ENCODE measurements around the gene PPRC1.

The PPRC1 gene

GRCh38 chr10:102086196-102086595 lies 46.6 kb upstream of the PPRC1 start:
- Histone ChIP-seq H3K27ac (ENCODE audit: low read length) (no peak overlapping the region), H2AFZ (ENCODE audit: low read length) (no peak overlapping the region), H3K27me3 (replicated peaks; ENCODE audit: insufficient read depth, low read length) (no peaks in the 10 kb centered on the region), H3K4me1 (ENCODE audit: low read length) (no peaks in the 10 kb centered on the region), H3K9me2 (replicated peaks; ENCODE audit: insufficient read depth, low read length) (no peaks in the 10 kb centered on the region), H3K79me2 (ENCODE audit: low read length) (no peaks in the 10 kb centered on the region), H3K9ac (ENCODE audit: low read length) (no peak overlapping the region), H3K36me3 (replicated peaks; ENCODE audit: insufficient read depth, low read length) (no peaks in the 10 kb centered on the region), H3K4me3 (ENCODE audit: low read length) (no peak overlapping the region), H3K4me2 (ENCODE audit: low read depth, low read length) (no peak overlapping the region), H3K9me3 (replicated peaks; ENCODE audit: insufficient read depth, low read length) (no peaks in the 10 kb centered on the region), H4K20me1 (ENCODE audit: insufficient read depth, low read length) (no peaks in the 10 kb centered on the region), H3F3A (ENCODE audit: insufficient read depth, low read length) (no peaks in the 10 kb centered on the region)
- no peak for DNase-seq
- TF ChIP-seq EZH2 (optimal IDR thresholded peaks at IDR 0.05; ENCODE audit: low read depth, low read length) = no peak
- TF ChIP-seq, protein P1, sequence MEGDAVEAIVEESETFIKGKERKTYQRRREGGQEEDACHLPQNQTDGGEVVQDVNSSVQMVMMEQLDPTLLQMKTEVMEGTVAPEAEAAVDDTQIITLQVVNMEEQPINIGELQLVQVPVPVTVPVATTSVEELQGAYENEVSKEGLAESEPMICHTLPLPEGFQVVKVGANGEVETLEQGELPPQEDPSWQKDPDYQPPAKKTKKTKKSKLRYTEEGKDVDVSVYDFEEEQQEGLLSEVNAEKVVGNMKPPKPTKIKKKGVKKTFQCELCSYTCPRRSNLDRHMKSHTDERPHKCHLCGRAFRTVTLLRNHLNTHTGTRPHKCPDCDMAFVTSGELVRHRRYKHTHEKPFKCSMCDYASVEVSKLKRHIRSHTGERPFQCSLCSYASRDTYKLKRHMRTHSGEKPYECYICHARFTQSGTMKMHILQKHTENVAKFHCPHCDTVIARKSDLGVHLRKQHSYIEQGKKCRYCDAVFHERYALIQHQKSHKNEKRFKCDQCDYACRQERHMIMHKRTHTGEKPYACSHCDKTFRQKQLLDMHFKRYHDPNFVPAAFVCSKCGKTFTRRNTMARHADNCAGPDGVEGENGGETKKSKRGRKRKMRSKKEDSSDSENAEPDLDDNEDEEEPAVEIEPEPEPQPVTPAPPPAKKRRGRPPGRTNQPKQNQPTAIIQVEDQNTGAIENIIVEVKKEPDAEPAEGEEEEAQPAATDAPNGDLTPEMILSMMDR (IDR thresholded peaks at IDR 0.05; ENCODE audit: low read length) = no peak
- TF ChIP-seq EZH2phosphoT487 (IDR thresholded peaks at IDR 0.05; ENCODE audit: low read length) = no peak

- no peaks in the 10 kb centered on the region for H3K79me2 ChIP-seq (ENCODE audit: low read length)
- no peaks in the 10 kb centered on the region for H3F3A ChIP-seq (ENCODE audit: insufficient read depth, low read length)
- no peak for TF ChIP-seq EZH2 (optimal IDR thresholded peaks at IDR 0.05; ENCODE audit: low read depth, low read length)
- TF ChIP-seq, protein P1 (IDR thresholded peaks at IDR 0.05; ENCODE audit: low read length) = no peak
- TF ChIP-seq EZH2phosphoT487 (IDR thresholded peaks at IDR 0.05; ENCODE audit: low read length) = no peak
- H3K4me2 ChIP-seq (ENCODE audit: low read depth, low read length) = no peak overlapping the region
- no peaks in the 10 kb centered on the region for H3K36me3 ChIP-seq (replicated peaks; ENCODE audit: insufficient read depth, low read length)
- no peak overlapping the region for H3K9ac ChIP-seq (ENCODE audit: low read length)
- H2AFZ ChIP-seq (ENCODE audit: low read length) = no peak overlapping the region
- no peaks in the 10 kb centered on the region for H3K9me2 ChIP-seq (replicated peaks; ENCODE audit: insufficient read depth, low read length)
- no peak overlapping the region for H3K27ac ChIP-seq (ENCODE audit: low read length)
- no peak overlapping the region for H3K4me3 ChIP-seq (ENCODE audit: low read length)
- DNase-seq = no peak
- H3K27me3 ChIP-seq (replicated peaks; ENCODE audit: insufficient read depth, low read length) = no peaks in the 10 kb centered on the region
- no peaks in the 10 kb centered on the region for H4K20me1 ChIP-seq (ENCODE audit: insufficient read depth, low read length)
- no peaks in the 10 kb centered on the region for H3K9me3 ChIP-seq (replicated peaks; ENCODE audit: insufficient read depth, low read length)
- H3K4me1 ChIP-seq (ENCODE audit: low read length) = no peaks in the 10 kb centered on the region
Observed at GRCh38 chr10:102090772-102091171, 42.1 kb upstream of the PPRC1 start.

- no peaks in the 10 kb centered on the region for H3K9me3 ChIP-seq (replicated peaks; ENCODE audit: insufficient read depth, low read length)
- H3K9ac ChIP-seq (ENCODE audit: low read length) = no peak overlapping the region
- H3K4me3 ChIP-seq (ENCODE audit: low read length) = no peak overlapping the region
- H3K4me1 ChIP-seq (ENCODE audit: low read length) = no peaks in the 10 kb centered on the region
- no peak overlapping the region for H2AFZ ChIP-seq (ENCODE audit: low read length)
- H3F3A ChIP-seq (ENCODE audit: insufficient read depth, low read length) = no peaks in the 10 kb centered on the region
- no peak for DNase-seq
- H3K36me3 ChIP-seq (replicated peaks; ENCODE audit: insufficient read depth, low read length) = no peaks in the 10 kb centered on the region
- no peak overlapping the region for H3K4me2 ChIP-seq (ENCODE audit: low read depth, low read length)
- no peak for TF ChIP-seq EZH2 (optimal IDR thresholded peaks at IDR 0.05; ENCODE audit: low read depth, low read length)
- TF ChIP-seq, protein P1 (IDR thresholded peaks at IDR 0.05; ENCODE audit: low read length) = no peak
- no peak for TF ChIP-seq EZH2phosphoT487 (IDR thresholded peaks at IDR 0.05; ENCODE audit: low read length)
- H4K20me1 ChIP-seq (ENCODE audit: insufficient read depth, low read length) = no peaks in the 10 kb centered on the region
- H3K27me3 ChIP-seq (replicated peaks; ENCODE audit: insufficient read depth, low read length) = no peaks in the 10 kb centered on the region
- no peaks in the 10 kb centered on the region for H3K9me2 ChIP-seq (replicated peaks; ENCODE audit: insufficient read depth, low read length)
- H3K79me2 ChIP-seq (ENCODE audit: low read length) = no peaks in the 10 kb centered on the region
- H3K27ac ChIP-seq (ENCODE audit: low read length) = no peak overlapping the region
Observed at GRCh38 chr10:102096449-102096848, 36.4 kb upstream of the PPRC1 start.

Data from MM.1S (cell line).